GM21737 (cell line): Measurements from ENCODE around the gene ADGRG4.

ENCODE experiments used
- ATAC-seq: cut with Tn5 transposase; IDR thresholded peaks from one replicate; pipeline ENCODE4 v1.9.1; 2021; ENCODE audit warnings: mild to moderate bottlenecking, moderate library complexity; ENCODE audit not compliant: unreplicated experiment

The ADGRG4 gene

DNA sequence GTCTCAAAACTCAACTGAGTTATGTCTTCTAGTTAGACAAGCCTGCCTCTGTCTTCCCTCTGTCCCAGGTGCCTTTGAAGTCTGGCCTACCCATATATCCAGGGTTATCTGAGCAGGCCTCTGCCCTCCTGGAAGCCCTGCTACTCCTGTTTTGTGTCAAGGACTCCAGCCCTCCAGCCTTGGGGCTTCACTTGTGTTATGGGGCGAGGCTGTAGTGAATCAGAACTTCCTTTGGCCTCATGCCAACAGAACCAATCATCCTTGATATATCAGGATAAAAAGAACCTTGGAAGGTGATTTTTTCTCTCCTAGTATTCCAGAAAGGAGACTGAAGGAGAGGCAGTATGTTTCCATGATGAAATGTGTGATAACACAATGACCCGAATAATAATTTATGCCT, 8.9 kb upstream of the ADGRG4 start:
- ATAC-seq = no peak

- ATAC-seq = no peak
Observed at GRCh38 chrX:136292656-136293055, 8.1 kb upstream of the ADGRG4 start.

GRCh38 chrX:136295380-136295779, 5.4 kb upstream of the ADGRG4 start:
- ATAC-seq = no peak

DNA sequence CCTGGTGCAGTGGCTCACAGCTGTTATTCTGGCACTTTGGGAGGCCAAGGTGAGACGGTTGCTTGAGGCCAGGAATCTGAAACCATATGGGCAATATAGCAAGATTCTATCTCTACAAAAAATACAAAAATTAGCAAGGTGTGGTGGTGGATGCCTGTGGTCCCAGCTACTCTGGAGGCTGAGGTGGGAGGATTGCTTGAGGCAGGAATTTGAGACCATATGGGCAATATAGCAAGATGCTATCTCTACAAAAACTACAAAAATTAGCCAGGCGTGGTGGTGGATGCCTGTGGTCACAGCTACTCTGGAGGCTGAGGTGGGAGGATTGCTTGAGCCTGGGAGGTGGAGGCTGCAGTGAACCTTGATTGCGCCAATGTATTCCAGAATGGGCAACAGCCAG, 2.3 kb downstream of the ADGRG4 start:
- no peak for ATAC-seq

- no peak for ATAC-seq
Observed at GRCh38 chrX:136304493-136304892, 3.7 kb downstream of the ADGRG4 start.

- ATAC-seq = no peak
Observed at GRCh38 chrX:136306182-136306581, 5.4 kb downstream of the ADGRG4 start.

DNA sequence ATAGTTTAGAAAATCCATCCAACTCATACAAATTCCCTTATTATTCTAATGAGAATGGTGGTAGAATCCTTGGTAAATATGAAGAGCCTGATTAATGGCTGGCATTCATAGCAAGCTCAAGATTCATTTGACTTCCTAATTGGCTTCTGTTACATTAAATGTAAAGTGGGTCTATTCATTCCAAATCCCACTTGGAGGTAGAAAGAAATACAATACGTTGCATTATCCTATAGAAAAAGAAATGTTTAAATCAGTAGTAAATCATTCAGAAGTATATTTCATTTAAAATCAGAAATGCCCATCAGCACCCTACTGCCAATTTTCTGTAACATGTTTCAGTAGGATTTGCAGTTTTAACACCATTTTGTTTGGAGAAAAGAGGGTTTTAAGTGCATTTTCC, 6.7 kb downstream of the ADGRG4 start:
- no peak for ATAC-seq

DNA sequence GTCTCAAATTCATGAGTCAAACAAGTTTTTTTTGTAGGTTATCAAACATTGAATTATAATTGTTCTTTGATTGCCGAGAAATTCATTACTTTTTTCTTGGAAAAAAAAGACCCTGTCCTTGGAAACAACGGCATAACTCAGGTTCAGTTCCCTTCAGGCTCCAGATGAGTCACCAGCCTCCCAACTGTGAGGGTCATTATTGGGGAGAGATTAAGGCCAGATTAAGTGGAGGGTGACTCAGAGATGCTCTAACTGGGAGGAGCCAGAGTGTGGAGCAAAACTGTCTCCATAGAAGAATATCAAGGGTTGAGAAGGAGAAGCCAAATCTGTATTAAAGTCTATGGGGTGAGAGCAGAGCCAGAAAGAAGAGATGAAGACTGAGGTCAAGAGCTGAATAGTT, 9.6 kb downstream of the ADGRG4 start:
- ATAC-seq = no peak

- no peak for ATAC-seq
Observed at GRCh38 chrX:136318156-136318555, 17.4 kb downstream of the ADGRG4 start.

GRCh38 chrX:136318895-136319597, 18.3 kb downstream of the ADGRG4 start:
- no peak for ATAC-seq

GRCh38 chrX:136319600-136319999, 18.8 kb downstream of the ADGRG4 start:
- no peak for ATAC-seq

GRCh38 chrX:136321532-136321931, 20.8 kb downstream of the ADGRG4 start:
- ATAC-seq = no peak

DNA sequence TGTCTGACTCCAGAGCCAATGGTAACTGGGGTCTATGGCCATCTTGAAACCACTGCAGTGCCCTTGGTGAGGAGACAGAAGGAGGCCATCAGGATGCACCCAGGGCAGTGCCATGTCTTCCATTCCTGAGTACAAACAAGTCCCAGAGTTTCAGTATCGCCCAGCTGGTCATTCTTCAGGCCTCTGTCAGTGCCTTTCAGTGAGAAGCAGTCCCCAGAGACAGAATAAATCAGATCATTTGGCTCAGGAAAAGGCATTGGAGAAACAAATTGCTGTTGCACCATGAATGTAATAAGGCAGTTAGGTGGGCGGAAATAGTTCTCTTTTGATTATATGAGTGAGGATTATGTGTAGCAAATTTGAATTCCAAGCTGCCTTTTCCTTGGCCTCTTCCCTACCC, 21.3 kb downstream of the ADGRG4 start:
- no peak for ATAC-seq

- ATAC-seq = no peak
Observed at GRCh38 chrX:136325377-136325776, 24.6 kb downstream of the ADGRG4 start.

DNA sequence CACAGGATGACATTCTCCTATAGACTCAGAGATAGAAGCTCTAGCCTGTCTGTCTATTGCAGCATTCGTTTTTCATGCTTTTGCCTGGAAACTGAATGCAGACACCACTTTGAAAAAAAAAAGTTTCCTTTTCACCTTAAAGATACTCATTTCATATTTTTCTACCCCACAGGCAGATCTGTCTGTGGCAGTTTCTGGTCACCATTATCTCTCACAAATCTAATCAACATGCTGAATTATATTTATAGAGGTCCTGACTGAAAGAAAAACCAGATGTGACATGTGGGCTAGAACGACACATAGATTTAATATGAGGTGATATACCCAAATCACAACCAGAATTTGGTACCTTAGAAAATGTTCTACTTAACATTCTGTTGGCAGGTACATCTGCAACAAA, 28.2 kb downstream of the ADGRG4 start:
- no peak for ATAC-seq

- ATAC-seq = no peak
Observed at GRCh38 chrX:136336623-136337022, 35.9 kb downstream of the ADGRG4 start.

DNA sequence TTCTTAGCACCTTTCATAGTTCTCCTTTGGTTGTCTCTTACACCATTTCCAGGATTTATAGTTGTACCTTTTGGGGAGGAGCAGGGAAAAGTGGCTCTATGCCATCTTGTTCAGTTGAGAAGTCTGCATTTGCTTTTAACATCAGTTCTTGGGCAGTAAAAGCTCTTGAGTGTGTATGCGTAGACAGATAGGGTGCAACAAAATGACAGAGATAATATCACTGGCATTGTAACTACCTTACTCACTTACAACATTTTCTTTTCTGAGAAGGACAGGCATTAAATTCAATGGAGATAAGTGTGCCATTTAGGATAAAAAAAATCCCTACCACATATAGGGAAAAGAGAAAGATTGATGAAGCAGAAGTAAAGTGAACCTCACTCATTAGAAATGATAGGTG, 38.9 kb downstream of the ADGRG4 start:
- ATAC-seq = no peak

GRCh38 chrX:136344320-136344719, 43.6 kb downstream of the ADGRG4 start:
- ATAC-seq = no peak

DNA sequence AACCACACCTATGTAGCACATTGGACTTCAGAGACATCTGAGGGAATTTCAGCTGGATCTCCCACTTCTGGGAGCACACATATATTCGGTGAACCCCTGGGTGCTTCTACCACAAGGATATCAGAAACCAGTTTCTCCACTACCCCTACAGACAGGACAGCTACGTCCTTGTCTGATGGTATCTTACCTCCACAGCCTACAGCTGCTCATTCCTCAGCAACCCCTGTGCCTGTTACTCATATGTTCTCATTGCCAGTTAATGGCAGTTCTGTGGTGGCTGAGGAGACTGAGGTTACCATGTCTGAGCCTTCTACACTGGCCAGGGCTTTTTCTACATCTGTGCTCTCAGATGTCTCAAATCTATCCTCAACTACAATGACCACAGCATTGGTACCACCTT, 45.7 kb downstream of the ADGRG4 start:
- ATAC-seq = no peak

- ATAC-seq = no peak
Observed at GRCh38 chrX:136347706-136348105, 46.9 kb downstream of the ADGRG4 start.

DNA sequence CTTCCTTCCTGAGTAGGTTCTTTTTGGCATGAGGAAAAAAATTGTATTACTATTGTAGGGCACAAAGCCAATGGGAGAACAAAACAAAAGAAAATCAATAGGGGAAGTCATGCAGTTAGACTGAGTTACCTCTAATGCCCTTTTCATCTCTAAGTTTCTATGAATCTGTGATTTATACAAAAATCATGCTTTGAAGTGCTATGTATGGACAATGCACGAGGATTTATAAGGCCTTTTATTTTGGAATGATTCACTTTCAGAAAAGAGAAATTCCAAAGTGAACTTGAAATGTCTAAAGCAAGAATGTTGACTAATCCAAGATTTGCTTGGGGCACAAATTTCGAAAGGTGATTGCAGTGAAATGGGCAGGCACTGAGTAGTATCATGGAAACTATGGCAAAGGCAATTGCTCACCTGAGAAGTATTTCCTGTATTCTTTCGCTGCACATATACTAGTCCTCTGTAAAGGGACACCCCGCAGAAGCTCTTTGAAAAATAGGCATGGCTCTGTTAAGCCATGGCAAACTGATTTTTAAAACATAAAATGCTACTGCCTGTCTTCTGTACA, 52.8 kb downstream of the ADGRG4 start:
- no peak for ATAC-seq

GRCh38 chrX:136354201-136354600, 53.4 kb downstream of the ADGRG4 start:
- ATAC-seq = no peak

GRCh38 chrX:136369377-136369776, 68.6 kb downstream of the ADGRG4 start:
- ATAC-seq = no peak
